Fibroblast of lung (primary cell): ENCODE measurements around the gene LSAMP. TPM values are rescaled to one million over a fixed set of nuclear protein-coding genes. Genes with fewer than 3 reads are reported as not detected.

ENCODE experiments used
- DNase-seq, 2 donors: peaks; one replicate each; pipeline versions ENCODE4 v3.0.0 to v3.0.0-alpha.2; 2010; ENCODE audit warnings: low read depth in 2 of 2
- H2AFZ ChIP-seq: 2 replicates; pipeline ENCODE4 v1.5.1; 2012; ENCODE audit warnings: low read length, control low read depth, inconsistent platforms
- H3K27ac ChIP-seq: 2 replicates; pipeline ENCODE4 v1.5.1; 2011; ENCODE audit warnings: low read length, control low read depth; ENCODE audit not compliant: insufficient read depth
- H3K27me3 ChIP-seq: 2 replicates; pipeline ENCODE4 v1.5.1; 2011; ENCODE audit warnings: mild to moderate bottlenecking, low read length; ENCODE audit not compliant: control insufficient read depth, insufficient read depth
- H3K36me3 ChIP-seq: 2 replicates; pipeline ENCODE4 v1.5.1; 2011; ENCODE audit warnings: low read length; ENCODE audit not compliant: control insufficient read depth, insufficient read depth
- H3K4me1 ChIP-seq: 2 replicates; pipeline ENCODE4 v1.5.1; 2011; ENCODE audit warnings: low read length; ENCODE audit not compliant: control insufficient read depth, insufficient read depth; ENCODE audit errors: extremely low read depth
- H3K4me2 ChIP-seq: 2 replicates; pipeline ENCODE4 v1.5.1; 2011; ENCODE audit warnings: low read length, control low read depth; ENCODE audit not compliant: insufficient read depth; ENCODE audit errors: extremely low read depth
- H3K4me3 ChIP-seq, 4 experiments: fragments of 200-600 bp in 1 of 4; sonication (generic) in 1 of 4; replicated peaks in 1 of 4; 2 replicates each; pipeline ENCODE4 v1.5.1; 2011 to 2016; ENCODE audit warnings: low read length in 4 of 4, low read depth in 3 of 4, mild to moderate bottlenecking in 3 of 4, control low read depth in 2 of 4, inconsistent platforms in 1 of 4, mixed read lengths in 1 of 4; ENCODE audit not compliant: insufficient read depth in 1 of 4; ENCODE audit errors: control extremely low read depth in 1 of 4
- H3K79me2 ChIP-seq: 2 replicates; pipeline ENCODE4 v1.5.1; 2012; ENCODE audit warnings: mild to moderate bottlenecking, low read length, inconsistent platforms; ENCODE audit not compliant: control insufficient read depth, insufficient read depth
- H3K9ac ChIP-seq: 2 replicates; pipeline ENCODE4 v1.5.1; 2011; ENCODE audit warnings: mild to moderate bottlenecking, low read length, control low read depth; ENCODE audit not compliant: insufficient read depth
- H3K9me3 ChIP-seq: 2 replicates; pipeline ENCODE4 v1.5.1; 2012; ENCODE audit warnings: low read depth, low read length; ENCODE audit not compliant: control insufficient read depth, insufficient read depth
- H4K20me1 ChIP-seq: 2 replicates; pipeline ENCODE4 v1.5.1; 2011; ENCODE audit warnings: low read length; ENCODE audit not compliant: control insufficient read depth, insufficient read depth; ENCODE audit errors: extremely low read depth
- EZH2 ChIP-seq: IDR thresholded peaks from 2 replicates; pipeline ENCODE4 v1.5.1; 2012; ENCODE audit warnings: low read length, control low read depth, mild to moderate bottlenecking; ENCODE audit errors: missing control alignments
- polyA minus RNA-seq: library from RNA; depleted of rRNA, polyadenylated mRNA; stranded (reverse); fragments of >200 nt; gene quantifications from 2 replicates; pipeline ENCODE4 v1.2.3, GENCODE V29; 2011; ENCODE audit warnings: low replicate concordance
- polyA plus RNA-seq, 2 donors: library from polyadenylated mRNA; depleted of rRNA in 1 of 2; stranded (reverse) in 1 of 2; unstranded in 1 of 2; fragments of >200 nt; gene quantifications; 2 replicates each; pipeline ENCODE4 v1.2.1, GENCODE V29; 2011 to 2012; ENCODE audit warnings: missing spikeins in 1 of 2
- total RNA-seq: library from RNA; depleted of rRNA; stranded (reverse); fragments of >200 nt; gene quantifications from 2 replicates; pipeline ENCODE4 v1.2.1, GENCODE V29; 2014
- TF ChIP-seq, protein P1 (sequence below), 2 donors: IDR thresholded peaks in 1 of 2; conservative IDR thresholded peaks in 1 of 2; 1 replicate in 1 of 2; 2 replicates in 1 of 2; pipeline ENCODE4 v1.5.1; 2011 to 2012; ENCODE audit warnings: low read length in 2 of 2, control low read depth in 1 of 2, inconsistent platforms in 1 of 2, low read depth in 1 of 2, mild to moderate bottlenecking in 1 of 2

The LSAMP gene
- total RNA-seq (4.8 and 9.0 TPM in 2 replicates), polyA plus RNA-seq (5.9 and 10.7 TPM in 2 replicates), polyA minus RNA-seq (2.8 and 29.9 TPM in 2 replicates)
- 4.9 and 9.0 TPM in 2 replicates for polyA plus RNA-seq (2012)

DNA sequence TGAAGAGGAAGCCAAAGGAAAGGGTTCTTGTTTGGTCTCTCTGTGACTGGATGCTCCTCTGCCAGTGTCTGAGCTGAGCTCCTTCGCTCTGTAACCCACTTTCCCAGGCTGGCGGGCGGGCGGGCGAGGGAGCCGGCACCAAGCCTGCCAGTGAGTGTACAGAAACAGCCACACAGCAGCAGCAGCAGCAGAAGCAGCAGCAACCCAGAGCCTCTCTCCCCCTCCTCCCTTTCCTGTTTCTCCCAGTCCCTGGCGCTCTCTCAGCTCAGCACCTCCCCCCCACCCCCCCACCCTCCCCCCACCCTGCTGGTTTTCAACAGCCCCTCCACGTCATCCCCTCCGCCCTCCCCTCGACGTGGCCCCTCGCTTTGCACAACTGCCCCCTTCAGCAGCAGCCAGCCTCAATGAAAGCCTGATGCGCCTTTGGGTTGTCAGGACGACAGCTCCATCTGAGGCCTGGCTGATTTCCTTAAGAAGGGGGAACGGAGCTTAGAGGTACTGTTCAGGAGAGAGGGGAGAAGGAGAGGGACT lies at the start of gene LSAMP:
TSS of gene LSAMP (minus strand) at position 177 of the 531 bp plus-strand sequence.
- H4K20me1 ChIP-seq, result no peaks in the 10 kb centered on the region
- H3K4me2 ChIP-seq, result peak within 1 kb of the TSS; percentile 82
- no peak within 1 kb of the TSS for H3K9ac ChIP-seq
- TF ChIP-seq, protein P1, sequence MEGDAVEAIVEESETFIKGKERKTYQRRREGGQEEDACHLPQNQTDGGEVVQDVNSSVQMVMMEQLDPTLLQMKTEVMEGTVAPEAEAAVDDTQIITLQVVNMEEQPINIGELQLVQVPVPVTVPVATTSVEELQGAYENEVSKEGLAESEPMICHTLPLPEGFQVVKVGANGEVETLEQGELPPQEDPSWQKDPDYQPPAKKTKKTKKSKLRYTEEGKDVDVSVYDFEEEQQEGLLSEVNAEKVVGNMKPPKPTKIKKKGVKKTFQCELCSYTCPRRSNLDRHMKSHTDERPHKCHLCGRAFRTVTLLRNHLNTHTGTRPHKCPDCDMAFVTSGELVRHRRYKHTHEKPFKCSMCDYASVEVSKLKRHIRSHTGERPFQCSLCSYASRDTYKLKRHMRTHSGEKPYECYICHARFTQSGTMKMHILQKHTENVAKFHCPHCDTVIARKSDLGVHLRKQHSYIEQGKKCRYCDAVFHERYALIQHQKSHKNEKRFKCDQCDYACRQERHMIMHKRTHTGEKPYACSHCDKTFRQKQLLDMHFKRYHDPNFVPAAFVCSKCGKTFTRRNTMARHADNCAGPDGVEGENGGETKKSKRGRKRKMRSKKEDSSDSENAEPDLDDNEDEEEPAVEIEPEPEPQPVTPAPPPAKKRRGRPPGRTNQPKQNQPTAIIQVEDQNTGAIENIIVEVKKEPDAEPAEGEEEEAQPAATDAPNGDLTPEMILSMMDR (conservative IDR thresholded peaks at IDR 0.05 in 1 of 2, IDR thresholded peaks at IDR 0.05 in 1 of 2; ENCODE audit: low read depth in 1 of 2, low read length in 2 of 2), result no peak
- no peak for TF ChIP-seq EZH2
- H3K27ac ChIP-seq, result no peak within 1 kb of the TSS
- H3K27me3 ChIP-seq, result no peaks in the 10 kb centered on the region
- H3K4me3 ChIP-seq, result peak within 1 kb of the TSS; percentile 51 to 87 (median 55)
- H3K36me3 ChIP-seq, result no peaks in the 10 kb centered on the region
- H3K4me1 ChIP-seq, result no peaks in the 10 kb centered on the region
- peak within 1 kb of the TSS; percentile 50 for H2AFZ ChIP-seq
- H3K9me3 ChIP-seq, result no peaks in the 10 kb centered on the region
- peak; percentile 52 to 57 for DNase-seq
- no peaks in the 10 kb centered on the region for H3K79me2 ChIP-seq

DNA sequence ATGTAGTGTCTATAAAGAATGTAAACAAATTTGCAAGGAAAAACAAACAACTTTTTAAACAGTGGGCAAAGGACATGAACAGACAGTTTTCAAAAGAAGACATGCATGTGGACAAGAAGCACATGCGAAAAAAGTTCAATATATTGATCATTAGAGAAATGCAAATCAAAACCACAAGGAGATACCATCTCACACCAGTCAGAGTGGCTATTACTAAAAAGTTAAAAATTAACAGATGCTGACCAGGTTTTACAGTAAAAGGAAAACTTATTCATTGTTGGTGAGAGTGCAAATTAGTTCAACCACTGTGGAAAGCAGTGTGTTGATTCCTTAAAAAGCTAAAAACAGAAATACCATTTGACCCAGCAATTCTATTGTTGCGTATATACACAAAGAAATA lies 47.1 kb upstream of the LSAMP start:
- no peaks in the 10 kb centered on the region for H3K4me1 ChIP-seq
- no peaks in the 10 kb centered on the region for H4K20me1 ChIP-seq
- no peaks in the 10 kb centered on the region for H3K36me3 ChIP-seq
- H2AFZ ChIP-seq, result no peak overlapping the region
- H3K9ac ChIP-seq, result no peak overlapping the region
- H3K4me3 ChIP-seq, result no peak overlapping the region
- H3K4me2 ChIP-seq, result no peak overlapping the region
- no peak for DNase-seq
- TF ChIP-seq, protein P1 (conservative IDR thresholded peaks at IDR 0.05 in 1 of 2, IDR thresholded peaks at IDR 0.05 in 1 of 2; ENCODE audit: low read depth in 1 of 2, low read length in 2 of 2), result no peak
- TF ChIP-seq EZH2, result no peak
- no peaks in the 10 kb centered on the region for H3K79me2 ChIP-seq
- H3K27me3 ChIP-seq, result no peaks in the 10 kb centered on the region
- no peaks in the 10 kb centered on the region for H3K9me3 ChIP-seq
- H3K27ac ChIP-seq, result no peak overlapping the region

DNA sequence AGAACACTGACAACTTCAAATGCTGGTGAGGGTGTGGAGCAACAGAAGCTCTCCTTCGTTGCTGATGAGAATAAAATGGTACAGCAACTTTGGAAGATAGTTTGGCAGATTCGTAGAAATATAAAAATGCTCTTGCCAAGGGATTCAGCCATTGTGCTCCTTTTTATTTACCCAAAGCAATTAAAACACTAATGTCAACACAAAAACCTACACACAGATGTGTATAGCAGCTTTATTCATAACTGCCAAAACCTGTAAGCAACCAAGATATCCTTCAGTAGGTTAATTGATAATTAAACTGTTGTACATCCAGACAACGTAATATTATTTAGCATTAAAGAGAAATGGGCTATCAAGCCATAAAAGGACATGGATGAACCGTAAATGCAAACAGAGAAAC lies 37.8 kb upstream of the LSAMP start:
- no peak overlapping the region for H3K27ac ChIP-seq
- TF ChIP-seq EZH2, result no peak
- TF ChIP-seq, protein P1 (conservative IDR thresholded peaks at IDR 0.05 in 1 of 2, IDR thresholded peaks at IDR 0.05 in 1 of 2; ENCODE audit: low read depth in 1 of 2, low read length in 2 of 2), result no peak
- DNase-seq, result no peak
- H3K79me2 ChIP-seq, result no peaks in the 10 kb centered on the region
- no peak overlapping the region for H3K4me3 ChIP-seq
- H3K27me3 ChIP-seq, result no peaks in the 10 kb centered on the region
- no peak overlapping the region for H3K9ac ChIP-seq
- no peaks in the 10 kb centered on the region for H3K36me3 ChIP-seq
- H3K9me3 ChIP-seq, result no peaks in the 10 kb centered on the region
- H2AFZ ChIP-seq, result no peak overlapping the region
- no peak overlapping the region for H3K4me2 ChIP-seq
- H3K4me1 ChIP-seq, result no peaks in the 10 kb centered on the region
- no peaks in the 10 kb centered on the region for H4K20me1 ChIP-seq
